Measurements from ENCODE around the gene DCAF6.

DCAF6 gene

GRCh38 chr1:168125051-168125450, 188.6 kb downstream of the DCAF6 start:
- Histone ChIP-seq H3K36me3 (ENCODE audit: insufficient read depth, low read length) (peaks cover 8% of the 10 kb centered on the region; the same call in 1 of the 2 replicates), H3K4me2 (ENCODE audit: insufficient read depth, low read length) (no peak overlapping the region), H3K79me2 (ENCODE audit: insufficient read depth, low read length) (no peaks in the 10 kb centered on the region), H3K4me3 (ENCODE audit: low read depth in 1 of 2, low read length in 2 of 2) (no peak overlapping the region), H3K27me3 (ENCODE audit: insufficient read depth, low read length, poor library complexity) (no peaks in the 10 kb centered on the region), H4K20me1 (ENCODE audit: insufficient read depth, low read length) (no peaks in the 10 kb centered on the region; the same call in 1 of the 2 replicates), H2AFZ (ENCODE audit: low read depth, low read length) (no peak overlapping the region), H3K27ac (ENCODE audit: low read length) (no peak overlapping the region), H3K4me1 (ENCODE audit: insufficient read depth, low read length) (no peaks in the 10 kb centered on the region), H3K9me3 (ENCODE audit: insufficient read depth, low read length, severe bottlenecking) (no peaks in the 10 kb centered on the region), H3K9ac (ENCODE audit: low read depth, low read length) (no peak overlapping the region)
- DNase-seq (no peak), ATAC-seq (ENCODE audit: insufficient read depth, low read depth) (no peak)
- TF ChIP-seq CTCF (IDR thresholded peaks at IDR 0.05; ENCODE audit: borderline replicate concordance, extremely low read depth, low read length, poor library complexity, severe bottlenecking) (no peak), EZH2 (IDR thresholded peaks at IDR 0.05; ENCODE audit: borderline replicate concordance, low read depth, low read length, severe bottlenecking) (no peak)
